ENCODE measurements around the gene SYNE4. TPM values are rescaled to one million over a fixed set of nuclear protein-coding genes. Genes with fewer than 3 reads are reported as not detected.
"Not testable (repeated sequence)": the region's sequence is repeated elsewhere in the genome, so short reads cannot be mapped to it uniquely, and the experiment has no call there.

SYNE4 gene
- total RNA-seq, 1 donor from 2014 or later, result 8.1 TPM

- Histone ChIP-seq H3K27me3 (peaks cover 39% of the 10 kb centered on the region), H3K9me3 (no peaks in the 10 kb centered on the region), H3K36me3 (no peaks in the 10 kb centered on the region), H3K27ac (no peak overlapping the region), H3K4me1 (peaks cover 8% of the 10 kb centered on the region), H3K4me3 (peak overlapping the region; percentile 30)
- DNase-seq (peak; percentile 88), ATAC-seq (peak; percentile 96)
- intact Hi-C loops (cut with DNase I), result no loop called here
- TF ChIP-seq CTCF (IDR thresholded peaks at IDR 0.05), result peak; percentile 45
Observed at GRCh38 chr19:35959040-35959967, 49.3 kb downstream of the SYNE4 start.

DNA sequence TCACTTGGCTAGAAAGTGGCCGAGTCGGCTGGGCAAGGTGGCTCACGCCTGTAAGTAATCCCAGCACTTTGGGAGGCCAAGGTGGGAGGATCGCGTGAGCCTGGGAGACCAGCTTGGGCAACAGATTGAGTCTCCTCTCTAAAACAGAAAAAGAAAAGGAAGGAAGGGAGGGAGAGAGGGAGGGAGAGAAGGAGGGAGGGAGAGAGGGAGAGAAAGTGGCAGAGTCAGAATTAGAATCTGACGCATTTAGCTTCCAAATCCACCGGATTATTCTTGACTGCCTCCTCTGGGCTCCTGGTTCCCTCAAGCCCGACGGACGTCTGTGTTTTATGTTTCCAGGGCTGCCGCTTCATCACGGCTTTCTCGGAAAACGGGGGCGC lies 50.0 kb downstream of the SYNE4 start:
- no peaks in the 10 kb centered on the region for H3K9me3 ChIP-seq
- H3K36me3 ChIP-seq, result no peaks in the 10 kb centered on the region
- TF ChIP-seq CTCF (IDR thresholded peaks at IDR 0.05), result no peak
- peaks cover 11% of the 10 kb centered on the region for H3K4me1 ChIP-seq
- intact Hi-C loops (cut with DNase I), result no loop called here
- DNase-seq (no peak), ATAC-seq (no peak)
- no peak overlapping the region for H3K27ac ChIP-seq
- peak overlapping the region; percentile 30 for H3K4me3 ChIP-seq
- H3K27me3 ChIP-seq, result peaks cover 39% of the 10 kb centered on the region

DNA sequence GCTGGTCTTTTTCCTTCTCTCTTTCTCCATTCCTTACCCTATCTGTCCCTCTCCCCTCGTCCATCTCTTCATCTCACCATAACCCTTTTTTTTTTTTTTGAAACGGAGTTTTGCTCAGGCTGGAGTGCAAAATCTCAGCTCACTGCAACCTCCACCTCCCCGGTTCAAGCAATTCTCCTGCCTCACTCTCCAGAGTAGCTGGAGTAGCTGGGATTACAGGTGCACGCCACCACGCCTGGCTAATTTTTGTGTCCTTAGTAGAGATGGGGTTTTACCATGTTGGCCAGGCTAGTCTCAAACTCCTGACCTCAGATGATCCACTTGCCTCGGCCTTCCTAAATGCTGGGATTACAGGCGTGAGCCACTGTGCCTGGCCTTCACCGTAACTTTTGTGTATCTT lies 51.2 kb downstream of the SYNE4 start:
- H3K36me3 ChIP-seq; intact Hi-C loops (cut with DNase I); H3K27ac ChIP-seq; DNase-seq; ATAC-seq; H3K9me3 ChIP-seq; H3K4me3 ChIP-seq: not testable (repeated sequence)
- Histone ChIP-seq H3K27me3 (peaks cover 32% of the 10 kb centered on the region), H3K4me1 (peaks cover 12% of the 10 kb centered on the region)

DNA sequence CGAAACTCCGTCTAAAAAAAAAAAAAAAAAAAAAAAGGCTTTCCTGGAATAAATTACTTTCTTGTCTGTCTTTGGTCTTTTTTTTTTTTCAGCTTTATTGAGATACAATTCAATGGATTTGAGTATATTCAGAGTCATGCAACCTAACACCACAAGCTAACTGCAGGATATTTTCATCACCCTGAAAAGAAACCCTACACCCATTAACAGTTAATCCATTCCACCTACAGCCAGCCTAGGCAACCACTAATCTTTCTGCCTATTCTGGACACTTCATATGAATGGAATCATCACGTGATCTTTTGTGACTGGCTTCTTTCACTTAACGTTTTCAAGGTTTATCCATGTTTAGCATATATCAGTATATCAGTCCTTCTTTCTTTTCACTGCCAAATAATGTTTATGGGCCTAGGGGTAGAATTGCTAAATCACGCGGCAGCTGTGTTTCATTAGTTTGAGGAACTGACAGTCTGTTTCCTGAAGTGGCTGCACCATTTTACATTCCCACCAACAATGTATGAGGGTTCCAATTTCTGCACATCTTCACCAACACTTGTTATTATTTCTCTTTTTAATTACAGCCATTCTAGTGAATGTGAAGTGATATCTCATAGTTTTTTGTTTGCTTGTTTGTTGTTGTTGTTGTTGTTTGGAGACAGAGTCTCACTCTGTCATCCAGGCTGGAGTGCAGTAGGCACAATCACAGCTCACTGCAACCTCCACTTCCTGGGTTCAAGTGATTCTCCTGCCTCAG lies 52.6 kb downstream of the SYNE4 start:
- TF ChIP-seq CTCF (IDR thresholded peaks at IDR 0.05), result no peak
- Histone ChIP-seq H3K27ac (no peak overlapping the region), H3K27me3 (peaks cover 23% of the 10 kb centered on the region), H3K9me3 (no peaks in the 10 kb centered on the region), H3K4me1 (peaks cover 12% of the 10 kb centered on the region), H3K36me3 (no peaks in the 10 kb centered on the region), H3K4me3 (no peak overlapping the region)
- no peak for ATAC-seq
- DNase-seq, result no peak
- intact Hi-C loops (cut with DNase I), result no loop called here

Other genes with a start within 250 kb of the SYNE4 start
- 6.8 TPM for gene ARHGAP33, start 233.2 kb downstream of the SYNE4 start, total RNA-seq
- not detected for gene PRODH2, start 196.0 kb downstream of the SYNE4 start, total RNA-seq
- not detected for gene NPHS1, start 156.3 kb downstream of the SYNE4 start, total RNA-seq
- gene KIRREL2, start 151.9 kb downstream of the SYNE4 start, total RNA-seq, result not detected
- gene APLP1, start 140.2 kb downstream of the SYNE4 start, total RNA-seq, result 7.0 TPM
- 19.5 TPM for gene NFKBID, start 108.3 kb downstream of the SYNE4 start, total RNA-seq
- gene HCST, start 106.3 kb downstream of the SYNE4 start, total RNA-seq, result 44.0 TPM
- 367 TPM for gene TYROBP, start 100.5 kb downstream of the SYNE4 start, total RNA-seq
- gene LRFN3, start 72.4 kb downstream of the SYNE4 start, total RNA-seq, result 10.5 TPM
- 14.2 TPM for gene SDHAF1, start 13.6 kb downstream of the SYNE4 start, total RNA-seq
- gene ALKBH6, start 5.4 kb upstream of the SYNE4 start, total RNA-seq, result 18.7 TPM
- 10.5 TPM for gene CLIP3, start 24.1 kb upstream of the SYNE4 start, total RNA-seq
- gene THAP8, start 45.5 kb upstream of the SYNE4 start, total RNA-seq, result 5.2 TPM
- 0.93 TPM for gene WDR62, start 46.1 kb upstream of the SYNE4 start, total RNA-seq
- gene OVOL3, start 102.3 kb upstream of the SYNE4 start, total RNA-seq, result not detected
- 37.6 TPM for gene POLR2I, start 106.1 kb upstream of the SYNE4 start, total RNA-seq
- gene TBCB, start 106.7 kb upstream of the SYNE4 start, total RNA-seq, result 82.2 TPM
- 582 TPM for gene CAPNS1, start 131.3 kb upstream of the SYNE4 start, total RNA-seq
- gene COX7A1, start 143.6 kb upstream of the SYNE4 start, total RNA-seq, result 79.4 TPM
- gene ZNF565, start 205.9 kb upstream of the SYNE4 start, total RNA-seq, result 6.4 TPM
- 41.2 TPM for gene ZNF146, start 206.3 kb upstream of the SYNE4 start, total RNA-seq